ENCODE results near the gene SPATA2. TPM values are rescaled to one million over a fixed set of nuclear protein-coding genes. Genes with fewer than 3 reads are reported as not detected.

The SPATA2 gene
- total RNA-seq, 1 donor from 2014 or later, result 8.7 TPM

DNA sequence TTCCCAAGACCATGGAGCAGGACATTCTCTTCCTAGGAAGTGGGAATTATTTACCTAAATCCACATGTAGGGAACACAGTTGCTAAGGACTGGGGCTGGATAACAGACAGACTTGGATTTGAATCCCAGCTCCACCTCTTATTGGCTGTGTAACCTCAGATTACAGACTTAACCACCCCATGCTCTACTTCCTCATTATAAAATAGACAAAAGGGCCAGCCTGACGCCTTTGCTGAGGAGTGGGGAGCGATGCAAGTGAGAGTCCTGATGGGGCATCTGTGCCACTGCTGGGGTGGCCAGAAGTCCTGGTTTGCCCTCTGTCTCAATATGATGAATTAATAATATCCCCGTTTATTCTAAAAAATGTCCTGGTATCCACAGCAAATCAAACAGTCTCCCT is 46.8 kb downstream of the SPATA2 start:
- Histone ChIP-seq H3K4me3 (no peak overlapping the region), H3K27me3 (no peaks in the 10 kb centered on the region), H3K9me3 (no peaks in the 10 kb centered on the region), H3K4me1 (no peaks in the 10 kb centered on the region), H3K27ac (no peak overlapping the region), H3K36me3 (peaks cover 36% of the 10 kb centered on the region)
- ATAC-seq (peak; percentile 66), DNase-seq (no peak)
- TF ChIP-seq, protein P1, sequence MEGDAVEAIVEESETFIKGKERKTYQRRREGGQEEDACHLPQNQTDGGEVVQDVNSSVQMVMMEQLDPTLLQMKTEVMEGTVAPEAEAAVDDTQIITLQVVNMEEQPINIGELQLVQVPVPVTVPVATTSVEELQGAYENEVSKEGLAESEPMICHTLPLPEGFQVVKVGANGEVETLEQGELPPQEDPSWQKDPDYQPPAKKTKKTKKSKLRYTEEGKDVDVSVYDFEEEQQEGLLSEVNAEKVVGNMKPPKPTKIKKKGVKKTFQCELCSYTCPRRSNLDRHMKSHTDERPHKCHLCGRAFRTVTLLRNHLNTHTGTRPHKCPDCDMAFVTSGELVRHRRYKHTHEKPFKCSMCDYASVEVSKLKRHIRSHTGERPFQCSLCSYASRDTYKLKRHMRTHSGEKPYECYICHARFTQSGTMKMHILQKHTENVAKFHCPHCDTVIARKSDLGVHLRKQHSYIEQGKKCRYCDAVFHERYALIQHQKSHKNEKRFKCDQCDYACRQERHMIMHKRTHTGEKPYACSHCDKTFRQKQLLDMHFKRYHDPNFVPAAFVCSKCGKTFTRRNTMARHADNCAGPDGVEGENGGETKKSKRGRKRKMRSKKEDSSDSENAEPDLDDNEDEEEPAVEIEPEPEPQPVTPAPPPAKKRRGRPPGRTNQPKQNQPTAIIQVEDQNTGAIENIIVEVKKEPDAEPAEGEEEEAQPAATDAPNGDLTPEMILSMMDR (IDR thresholded peaks at IDR 0.05), result no peak
- intact Hi-C loops (cut with DNase I), result no loop called here

DNA sequence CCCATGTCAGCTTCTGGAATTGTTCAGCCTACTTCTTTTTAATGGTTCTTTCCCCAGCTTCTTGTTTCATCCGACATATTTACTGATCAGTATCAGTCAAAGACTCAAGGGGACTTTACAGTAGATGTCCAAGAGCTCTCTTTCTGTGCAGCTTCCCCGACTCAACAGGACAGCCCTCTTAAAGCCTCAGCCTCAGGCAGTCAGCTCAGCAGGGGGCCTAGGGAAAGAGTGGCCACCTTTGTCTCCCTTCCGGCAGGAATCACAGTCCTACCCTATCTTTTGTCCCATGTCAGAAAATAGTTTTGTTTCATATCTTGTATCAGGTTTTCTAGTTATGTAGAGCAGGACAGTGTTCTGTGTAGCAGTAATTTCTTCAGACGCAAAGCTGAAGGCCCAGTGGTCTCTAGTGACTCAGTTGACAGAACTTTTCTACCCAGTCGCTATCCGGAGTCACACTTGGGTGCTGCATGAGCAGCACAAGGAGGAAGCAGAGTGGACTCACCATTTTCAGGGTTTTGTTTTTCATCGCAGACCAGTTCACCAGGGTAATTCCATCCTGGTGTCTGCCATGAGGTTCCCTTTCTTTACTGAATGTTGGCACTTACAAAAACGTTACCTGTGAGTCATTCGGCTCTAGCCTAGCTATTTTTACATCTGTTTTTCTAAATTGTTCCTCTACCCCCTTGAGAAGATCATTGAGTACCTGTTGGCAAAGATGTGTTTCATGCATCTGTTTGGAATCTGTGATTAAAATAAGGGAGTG is 47.7 kb downstream of the SPATA2 start:
- Histone ChIP-seq H3K4me1 (no peaks in the 10 kb centered on the region), H3K27ac (no peak overlapping the region), H3K36me3 (peaks cover 44% of the 10 kb centered on the region), H3K4me3 (no peak overlapping the region), H3K9me3 (no peaks in the 10 kb centered on the region), H3K27me3 (no peaks in the 10 kb centered on the region)
- DNase-seq, result no peak
- no peak for ATAC-seq
- TF ChIP-seq, protein P1 (IDR thresholded peaks at IDR 0.05), result no peak
- intact Hi-C loops (cut with DNase I), result no loop called here

DNA sequence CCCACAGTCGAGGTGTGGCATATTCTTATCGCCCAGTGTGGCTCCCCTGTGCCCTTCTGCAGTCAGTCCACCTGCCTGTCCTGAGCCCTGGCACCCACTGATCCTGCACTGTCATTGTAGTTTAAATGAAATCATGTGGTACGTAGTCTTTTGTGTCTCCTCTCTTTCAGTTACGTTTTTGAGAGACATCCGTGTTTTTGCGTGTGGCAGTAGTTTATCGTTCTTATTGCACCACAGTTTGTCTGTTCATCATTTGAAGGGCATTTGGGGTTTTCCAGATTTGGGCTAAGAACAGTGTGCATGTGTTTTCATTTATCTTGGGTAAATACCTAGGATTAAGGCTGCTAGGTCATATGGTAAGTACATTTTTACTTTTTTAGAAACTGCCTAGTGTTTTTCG is 49.3 kb downstream of the SPATA2 start:
- Histone ChIP-seq H3K27me3 (no peaks in the 10 kb centered on the region), H3K36me3 (peaks cover 44% of the 10 kb centered on the region), H3K9me3 (no peaks in the 10 kb centered on the region), H3K4me3 (no peak overlapping the region), H3K27ac (no peak overlapping the region), H3K4me1 (no peaks in the 10 kb centered on the region)
- ATAC-seq, result no peak
- TF ChIP-seq, protein P1 (IDR thresholded peaks at IDR 0.05), result no peak
- no peak for DNase-seq
- intact Hi-C loops (cut with DNase I), result no loop called here

DNA sequence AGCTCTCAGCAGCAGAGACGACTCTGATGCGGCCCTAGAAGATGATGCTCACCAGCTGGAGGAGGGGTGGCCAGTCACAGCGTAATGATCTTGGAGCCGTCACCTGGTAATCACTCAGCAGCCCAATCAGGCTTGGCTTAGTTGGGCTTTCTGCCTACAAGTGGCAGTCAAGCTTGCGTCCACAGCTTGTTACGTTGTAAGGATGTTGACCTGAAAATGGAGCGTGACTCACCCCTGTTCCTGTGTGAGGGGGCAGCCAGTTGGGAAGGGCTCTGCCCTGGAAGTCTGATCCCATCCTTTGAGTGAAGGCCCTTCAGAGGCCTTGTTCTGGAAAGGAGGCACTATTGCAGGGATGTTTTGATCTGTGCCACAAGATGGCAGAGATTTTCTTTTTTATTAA is 49.8 kb downstream of the SPATA2 start:
- intact Hi-C loops (cut with DNase I), result no loop called here
- no peaks in the 10 kb centered on the region for H3K4me1 ChIP-seq
- peaks cover 44% of the 10 kb centered on the region for H3K36me3 ChIP-seq

DNA sequence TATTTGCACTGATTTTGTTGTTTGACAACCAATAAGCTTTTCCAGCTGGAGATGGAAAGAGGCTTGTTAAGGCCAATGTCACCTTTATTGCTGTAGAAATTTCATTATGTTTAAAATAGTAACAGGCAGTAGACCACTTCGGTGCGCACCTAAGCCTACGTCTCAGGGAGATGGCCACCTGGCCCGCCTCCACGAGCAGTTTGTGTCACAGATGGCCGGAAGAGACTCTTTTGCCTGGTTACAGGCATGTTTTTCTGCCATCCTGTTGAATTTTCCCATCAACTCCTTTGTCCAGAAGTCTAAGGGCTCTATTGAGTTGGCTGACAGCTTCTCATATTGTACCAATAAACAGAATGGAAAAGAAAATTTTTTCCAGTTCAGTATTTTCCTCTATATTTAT is 51.7 kb downstream of the SPATA2 start:
- Histone ChIP-seq H3K36me3 (peaks cover 53% of the 10 kb centered on the region), H3K27me3 (no peaks in the 10 kb centered on the region)

More for the DNA sequence above, 49.8 kb downstream of the SPATA2 start:
- Histone ChIP-seq H3K27me3 (no peaks in the 10 kb centered on the region), H3K4me3 (no peak overlapping the region), H3K27ac (no peak overlapping the region), H3K9me3 (no peaks in the 10 kb centered on the region)
- TF ChIP-seq, protein P1 (IDR thresholded peaks at IDR 0.05), result no peak
- ATAC-seq (no peak), DNase-seq (no peak)

More for the DNA sequence above, 51.7 kb downstream of the SPATA2 start:
- Histone ChIP-seq H3K27ac (no peak overlapping the region), H3K9me3 (no peaks in the 10 kb centered on the region), H3K4me3 (no peak overlapping the region), H3K4me1 (no peaks in the 10 kb centered on the region)
- intact Hi-C loops (cut with DNase I), result no loop called here
- ATAC-seq, result no peak
- TF ChIP-seq, protein P1 (IDR thresholded peaks at IDR 0.05), result no peak
- DNase-seq, result no peak

Measured in upper lobe of right lung (tissue), 1 donor.